Stimulated activated CD4-positive, alpha-beta T cell treated with anti-CD3 and anti-CD28 coated beads, Interleukin-4, amount 100 ng/mL, for 4 hours (primary cell): Measurements from ENCODE around the gene TTC39A.
"Not testable (repeated sequence)": the region's sequence is repeated elsewhere in the genome, so short reads cannot be mapped to it uniquely, and the experiment has no call there.

Experiments used
- DNase-seq, 2 experiments: peaks; one replicate each; pipeline ENCODE4 v3.0.0-alpha.2; 2020

The TTC39A gene

DNA sequence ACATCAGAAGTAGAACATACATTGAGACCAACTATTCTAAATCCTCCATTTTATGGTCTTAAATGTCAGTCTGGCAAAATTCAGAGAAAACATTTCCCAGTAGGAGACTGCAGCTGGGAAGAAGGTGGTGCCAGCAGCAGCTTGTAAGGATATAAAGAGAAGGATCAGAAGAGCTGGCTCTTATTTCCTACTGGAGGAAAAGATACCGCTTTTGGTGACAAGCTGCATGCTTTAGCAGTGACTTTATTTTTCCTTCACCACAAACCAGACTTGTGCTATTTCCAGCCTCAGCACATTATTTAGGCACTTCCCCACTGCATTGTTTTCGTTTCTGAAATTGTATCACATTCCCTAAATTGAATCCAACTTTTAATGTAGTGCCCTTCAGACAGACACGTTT is 65.9 kb downstream of the TTC39A start:
- no peak for DNase-seq

DNA sequence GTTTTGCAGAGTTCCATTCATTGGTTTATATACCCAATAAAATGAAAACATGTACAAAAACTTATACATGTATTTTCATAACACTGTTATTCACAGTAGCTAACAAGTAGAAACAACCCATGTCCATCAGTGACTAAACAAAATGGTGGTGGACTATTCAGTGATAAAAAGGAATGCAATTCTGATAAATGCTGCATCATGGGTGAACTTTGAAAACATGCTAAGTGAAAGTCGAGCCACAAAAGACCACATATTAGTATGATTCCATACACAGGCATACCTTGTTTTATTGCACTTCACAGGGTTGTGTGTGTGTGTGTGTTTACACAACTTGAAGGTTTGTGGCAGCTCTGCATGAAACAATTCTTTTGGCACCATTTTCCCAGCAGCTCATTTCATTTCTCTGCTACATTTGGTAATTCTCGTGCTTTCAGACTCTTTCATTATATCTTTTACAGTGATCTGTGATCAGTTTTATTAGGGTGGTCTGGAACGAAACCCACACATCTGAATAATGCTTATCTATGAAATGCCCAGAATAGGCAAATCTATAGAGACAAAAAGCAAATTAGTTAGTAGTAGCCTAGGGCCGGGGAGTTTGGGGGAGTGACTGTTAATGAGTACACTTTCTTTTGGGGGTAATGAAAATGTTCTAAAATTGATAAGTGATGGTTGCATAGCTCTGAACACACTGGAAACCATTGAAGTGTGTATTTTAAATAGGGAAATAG is 67.0 kb downstream of the TTC39A start:
- no peak for DNase-seq

GRCh38 chr1:51255331-51255730 is 75.0 kb downstream of the TTC39A start:
- DNase-seq: no peak

GRCh38 chr1:51253691-51254090 is 76.7 kb downstream of the TTC39A start:
- DNase-seq: no peak

GRCh38 chr1:51252366-51252765 is 78.0 kb downstream of the TTC39A start:
- DNase-seq: no peak

DNA sequence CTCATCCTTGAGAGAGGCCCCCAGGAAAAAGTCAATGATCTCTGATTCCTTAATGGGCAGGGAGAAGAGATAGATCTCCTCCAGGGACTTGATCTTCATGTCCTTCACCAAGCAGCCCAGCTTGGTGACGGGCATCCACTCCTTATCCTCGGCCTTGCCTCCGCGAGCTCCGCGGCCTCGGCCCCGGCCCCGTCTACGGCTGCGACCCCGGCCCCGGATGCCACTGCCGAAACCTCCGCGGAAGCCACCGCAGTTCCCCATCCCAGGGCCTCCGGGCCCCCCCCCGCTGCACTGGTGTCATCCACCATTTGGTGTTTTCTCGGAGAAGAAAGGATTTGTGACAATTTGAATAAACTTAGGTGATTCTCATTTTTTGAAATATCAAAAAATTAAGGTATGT is 79.2 kb downstream of the TTC39A start:
- not testable (repeated sequence) for DNase-seq

DNA sequence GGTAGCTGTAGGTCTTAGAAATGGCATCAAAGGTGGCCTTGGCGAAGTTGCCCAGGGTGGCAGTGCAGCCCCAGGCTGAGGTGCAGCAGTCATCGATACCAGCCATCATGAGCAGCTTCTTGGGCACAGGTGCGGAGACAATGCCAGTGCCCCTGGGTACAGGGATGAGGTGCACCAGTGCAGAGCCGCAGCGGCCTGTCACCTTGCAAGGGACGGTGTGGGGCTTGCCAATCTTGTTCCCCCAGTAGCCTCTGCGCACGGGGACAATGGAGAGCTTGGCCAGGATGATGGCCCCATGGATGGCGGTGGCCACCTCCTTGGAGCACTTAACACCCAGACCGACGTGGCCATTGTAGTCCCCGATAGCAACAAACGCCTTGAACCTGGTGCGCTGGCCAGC is 79.6 kb downstream of the TTC39A start:
- not testable (repeated sequence) for DNase-seq

DNA sequence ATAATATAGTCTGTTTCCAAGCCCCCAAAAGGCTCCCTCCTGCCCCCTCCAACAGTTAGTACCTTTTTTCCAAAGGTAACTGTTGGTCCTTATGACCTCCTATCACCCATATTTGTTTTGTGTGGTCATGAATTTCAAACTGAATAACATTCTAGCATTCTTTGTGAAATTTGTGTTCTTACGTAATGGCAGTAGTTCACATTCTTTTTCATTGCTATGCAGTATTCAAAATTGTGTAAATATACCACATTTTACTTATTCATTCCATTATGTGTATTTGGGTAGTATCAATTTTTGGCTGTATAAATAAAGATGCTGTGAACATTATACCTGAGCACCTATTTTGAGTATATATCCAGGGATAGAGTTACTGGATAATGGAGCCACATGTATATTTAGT is 80.9 kb downstream of the TTC39A start:
- no peak for DNase-seq

DNA sequence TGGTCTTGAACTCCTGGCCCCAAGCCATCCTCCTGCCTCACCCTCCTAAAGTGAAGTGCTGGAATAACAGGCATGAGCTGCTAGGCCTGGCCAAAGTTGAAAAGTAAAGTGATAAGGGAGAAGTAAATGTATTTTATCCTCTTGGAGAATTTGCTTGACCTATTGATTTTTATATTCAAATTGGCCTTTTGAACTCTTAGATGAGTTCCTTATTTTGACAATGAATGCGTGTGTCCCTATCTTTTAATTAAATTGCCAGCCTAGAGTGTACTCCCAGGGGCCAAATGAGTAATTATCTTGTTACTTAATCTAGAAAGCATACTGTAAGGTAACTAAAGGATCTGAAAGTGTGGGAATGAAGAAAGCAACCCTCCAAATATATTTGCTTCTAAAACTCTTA is 82.9 kb downstream of the TTC39A start:
- no peak for DNase-seq

- no peak for DNase-seq
Measured at GRCh38 chr1:51247022-51247421, 83.3 kb downstream of the TTC39A start.

DNA sequence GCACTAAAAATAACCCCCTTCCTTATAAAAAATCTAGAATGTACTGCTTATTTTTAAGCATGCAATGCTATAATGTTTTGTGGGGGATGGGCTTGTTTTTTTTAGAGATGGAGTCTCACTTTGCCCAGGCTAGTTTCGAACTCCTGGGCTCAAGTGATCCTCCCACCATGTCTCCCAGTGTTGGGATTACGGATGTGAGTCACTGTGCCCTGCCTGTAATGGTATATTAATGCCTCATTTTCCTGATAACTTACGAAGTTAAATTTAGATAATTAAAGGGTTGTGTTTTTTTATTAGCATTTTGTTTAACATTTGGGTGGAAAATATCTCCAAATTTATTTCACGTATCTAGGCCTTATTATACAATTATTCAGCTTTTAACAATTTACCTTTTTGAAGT is 87.8 kb downstream of the TTC39A start:
- no peak for DNase-seq

- no peak for DNase-seq
Measured at GRCh38 chr1:51241119-51241518, 89.2 kb downstream of the TTC39A start.

DNA sequence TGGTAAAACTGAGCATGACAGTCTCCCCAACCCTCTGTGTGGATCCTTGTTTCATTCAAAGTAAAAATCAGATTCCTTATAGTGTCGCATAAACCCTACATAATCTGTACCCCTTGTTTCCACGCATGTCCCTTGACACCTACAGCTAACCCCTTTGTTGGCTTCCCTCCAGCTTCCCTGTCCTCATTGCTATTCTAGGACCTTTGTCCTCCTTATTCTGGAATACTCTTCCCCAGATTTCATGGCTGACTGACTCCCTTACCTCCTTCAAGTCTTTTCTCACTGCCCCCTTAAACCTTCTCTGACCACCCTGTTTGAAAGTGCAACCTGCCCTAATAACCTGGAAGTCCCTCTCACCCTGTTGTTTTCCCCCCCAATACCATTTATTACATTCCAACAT is 90.3 kb downstream of the TTC39A start:
- DNase-seq: no peak

DNA sequence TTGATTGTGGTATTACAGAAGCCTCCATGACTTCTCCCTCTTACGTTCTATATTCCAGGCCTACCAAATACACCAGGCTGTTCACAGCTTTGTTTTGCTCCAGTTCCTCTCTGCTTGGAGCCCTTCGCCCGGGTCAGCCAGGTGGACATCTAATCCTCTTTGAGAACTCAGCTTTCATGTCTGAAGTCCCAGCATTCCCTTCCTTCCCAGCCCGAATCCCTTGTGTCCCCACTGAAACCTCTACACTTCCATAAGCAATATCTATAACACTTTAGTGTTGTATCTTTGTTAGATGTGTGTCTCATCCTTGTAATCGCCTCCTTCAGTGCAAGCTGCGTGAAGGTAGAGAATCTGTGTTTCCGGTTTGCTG is 92.3 kb downstream of the TTC39A start:
- no peak for DNase-seq

DNA sequence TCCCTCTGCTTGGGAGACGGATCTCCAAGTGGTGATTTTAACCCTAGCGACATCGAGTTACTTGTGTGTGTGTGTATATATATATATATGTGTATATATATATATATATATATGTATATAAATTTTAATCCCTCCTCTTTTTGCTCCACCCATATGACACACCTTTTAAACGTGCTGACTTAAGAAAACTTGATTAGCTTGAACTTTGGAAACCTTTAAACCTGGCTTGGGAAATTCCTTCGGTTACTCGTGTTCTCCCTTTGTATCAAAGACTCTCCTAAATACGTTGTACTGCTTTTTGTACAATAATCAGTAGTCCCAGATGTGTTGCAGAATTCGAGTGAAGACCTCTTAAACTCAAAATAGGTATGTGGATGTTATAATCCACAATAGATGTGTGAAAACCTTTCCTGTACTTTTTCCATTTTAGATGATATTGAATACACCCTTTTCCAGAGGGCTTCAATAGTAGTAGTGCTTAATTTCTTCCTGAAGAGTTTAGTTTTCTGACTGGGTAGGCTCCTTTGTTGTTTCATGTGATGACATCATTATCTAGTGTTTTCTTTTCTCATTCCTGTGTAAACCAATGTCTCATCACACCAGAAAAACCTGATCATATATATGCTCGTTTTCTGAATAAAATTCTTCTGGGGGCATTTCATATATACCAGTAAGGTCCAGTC is 92.9 kb downstream of the TTC39A start:
- DNase-seq: no peak
